IPS-11a (cell line): Measurements from ENCODE around the gene PCDHB6.
"Not testable (repeated sequence)": the region's sequence is repeated elsewhere in the genome, so short reads cannot be mapped to it uniquely, and the experiment has no call there.

Source experiments
- H3K4me3 ChIP-seq: one replicate; pipeline ENCODE4 v1.5.1; 2013; ENCODE audit warnings: low read depth, low read length, control low read depth

The PCDHB6 gene

GRCh38 chr5:141201646-141202045, 51.8 kb downstream of the PCDHB6 start:
- H3K4me3 ChIP-seq: not testable (repeated sequence)
